GM15510 (cell line): ENCODE data around the gene EPS15.

ENCODE experiments used
- POLR2A ChIP-seq: IDR thresholded peaks from 3 replicates; pipeline ENCODE4 v1.6.1; 2011; ENCODE audit warnings: borderline replicate concordance; ENCODE audit not compliant: insufficient read length; ENCODE audit errors: extremely low read depth

Gene EPS15

DNA sequence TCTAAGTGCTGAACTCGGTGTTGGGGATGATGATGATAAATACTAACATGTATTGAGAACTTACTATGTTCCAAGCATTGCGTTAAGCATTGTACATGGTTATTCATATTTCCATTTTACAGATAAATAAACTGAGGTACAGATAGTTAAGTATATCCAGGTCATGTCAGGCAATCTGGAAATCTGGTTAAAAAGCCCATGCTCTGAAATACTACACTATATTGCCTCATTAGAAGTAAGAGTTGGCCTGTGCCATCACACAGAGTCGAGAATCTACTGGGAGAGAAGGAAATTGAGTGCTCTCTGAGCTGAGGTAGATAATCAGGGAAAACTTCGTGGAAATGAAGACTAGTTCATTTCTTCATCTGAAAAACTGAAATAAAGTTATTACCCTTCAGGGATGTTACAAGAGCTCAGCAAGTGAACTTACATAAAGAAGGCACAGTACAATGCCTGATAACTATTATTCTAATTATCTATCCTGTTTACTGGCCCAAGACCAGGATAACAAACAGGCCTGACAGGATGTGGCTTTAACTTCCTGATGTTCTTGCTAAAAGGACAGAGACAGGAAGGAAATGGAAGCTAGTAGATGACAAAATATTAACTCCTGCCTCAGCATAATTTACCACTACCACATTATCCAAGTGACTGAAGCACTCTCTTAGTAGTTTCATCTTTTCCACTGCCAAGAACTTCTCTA lies 85.6 kb downstream of the EPS15 start:
- TF ChIP-seq POLR2A: no peak

DNA sequence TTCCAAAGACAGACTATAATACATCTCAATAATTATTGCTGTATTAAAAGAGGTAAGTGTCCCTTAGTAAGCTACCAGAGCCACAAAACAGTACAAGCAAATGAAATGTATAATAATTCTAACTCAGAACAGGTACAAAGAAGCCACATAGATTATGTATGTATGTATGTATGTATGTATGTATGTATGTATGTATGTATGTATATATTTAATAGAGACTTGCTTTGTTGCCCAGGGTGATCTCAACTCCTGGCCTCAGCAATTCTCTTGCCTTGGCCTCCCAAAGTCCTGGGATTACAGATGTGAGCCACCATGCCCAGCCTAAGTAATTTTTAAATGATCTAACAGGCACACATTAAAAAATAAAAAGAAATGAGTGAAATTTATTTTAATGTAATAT lies 86.9 kb downstream of the EPS15 start:
- TF ChIP-seq POLR2A: no peak

DNA sequence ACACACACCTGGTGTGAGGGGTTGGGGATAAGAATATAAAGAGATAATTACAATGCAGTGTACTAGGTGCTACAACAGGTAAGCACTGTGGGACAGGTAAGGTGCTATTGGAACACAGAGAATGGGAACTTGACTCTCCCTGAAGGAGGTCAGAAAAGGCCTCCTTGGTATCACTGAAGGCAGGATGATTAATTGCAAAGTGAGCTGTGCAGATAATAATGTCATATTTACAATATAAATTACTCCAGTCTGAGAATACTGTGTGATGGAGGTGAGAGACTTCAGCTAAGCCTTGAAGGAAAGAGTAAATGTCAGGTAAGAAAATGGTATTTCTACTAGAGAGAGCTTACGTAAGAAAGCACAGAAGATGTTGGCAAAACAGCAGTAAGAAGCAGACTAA lies 91.6 kb downstream of the EPS15 start:
- no peak for TF ChIP-seq POLR2A

DNA sequence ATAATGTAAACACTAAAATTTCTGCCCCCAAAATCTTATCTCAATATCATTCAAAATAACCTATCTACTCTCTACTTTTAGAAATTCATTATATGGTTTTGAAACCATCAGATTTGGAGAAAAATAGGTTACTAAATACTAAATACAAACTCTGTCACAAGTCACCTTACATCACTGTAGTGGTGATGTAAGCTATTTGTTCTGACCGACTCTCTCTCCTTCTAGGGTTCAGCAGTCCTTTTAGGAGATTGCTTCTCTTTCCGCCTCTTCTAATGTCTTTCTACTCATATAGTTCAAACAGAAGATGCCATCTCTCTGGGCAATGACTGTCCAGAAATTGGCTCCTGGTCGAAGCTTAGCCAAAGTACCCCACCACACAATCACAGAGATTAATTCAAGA lies 93.1 kb downstream of the EPS15 start:
- no peak for TF ChIP-seq POLR2A

DNA sequence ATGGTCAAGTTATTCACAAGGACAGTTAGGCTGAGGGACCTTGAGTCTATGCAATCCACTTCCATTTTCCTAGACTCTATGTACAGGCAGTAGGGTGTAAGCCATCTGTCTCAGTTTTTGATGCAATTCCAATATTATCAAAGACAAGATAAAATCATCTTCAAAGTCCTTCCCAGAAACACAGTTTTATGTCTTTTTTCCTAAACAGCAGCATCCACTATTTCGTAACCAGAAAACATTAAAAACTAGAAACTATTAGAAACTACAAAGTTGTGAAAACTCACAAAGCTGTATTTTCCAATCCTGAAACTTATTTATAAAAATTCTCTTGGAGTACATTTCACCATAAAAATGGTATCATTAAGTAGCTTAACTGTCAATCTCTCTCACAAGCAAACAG lies 93.8 kb downstream of the EPS15 start:
- TF ChIP-seq POLR2A: no peak

DNA sequence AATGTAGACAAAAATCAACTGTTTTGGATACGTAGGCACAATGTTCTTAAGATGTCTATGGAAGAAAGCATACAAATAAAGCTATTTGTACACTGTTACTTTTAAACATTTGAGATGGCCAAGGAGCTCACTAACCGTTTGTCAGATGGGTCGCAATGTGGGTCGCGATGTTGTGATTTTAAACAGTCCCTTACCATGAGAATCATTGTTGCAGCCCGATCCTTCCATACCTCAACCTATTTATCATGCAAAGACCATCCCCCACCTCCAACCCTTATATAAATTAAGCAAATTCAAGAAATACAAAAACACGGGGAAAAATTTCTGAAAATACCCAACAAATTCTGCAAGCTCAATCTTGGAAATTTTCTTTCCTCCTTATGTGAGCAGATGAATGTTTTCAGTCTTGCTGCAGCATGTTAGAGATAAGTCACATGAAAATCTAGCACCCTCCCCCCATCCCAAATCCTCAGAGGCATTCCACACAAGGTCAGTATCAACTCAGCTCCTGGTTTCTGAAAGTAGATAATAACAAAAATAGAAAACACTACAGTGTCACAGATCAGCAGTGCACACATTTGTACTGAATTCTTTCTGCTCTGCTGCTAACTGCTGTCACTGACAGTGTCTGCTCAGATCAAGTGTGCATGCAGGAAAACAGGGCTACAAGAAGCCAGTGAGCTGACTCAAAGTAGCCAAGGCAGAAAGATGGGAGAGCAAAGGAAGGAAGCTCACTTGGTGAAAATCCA lies 95.8 kb downstream of the EPS15 start:
- no peak for TF ChIP-seq POLR2A

DNA sequence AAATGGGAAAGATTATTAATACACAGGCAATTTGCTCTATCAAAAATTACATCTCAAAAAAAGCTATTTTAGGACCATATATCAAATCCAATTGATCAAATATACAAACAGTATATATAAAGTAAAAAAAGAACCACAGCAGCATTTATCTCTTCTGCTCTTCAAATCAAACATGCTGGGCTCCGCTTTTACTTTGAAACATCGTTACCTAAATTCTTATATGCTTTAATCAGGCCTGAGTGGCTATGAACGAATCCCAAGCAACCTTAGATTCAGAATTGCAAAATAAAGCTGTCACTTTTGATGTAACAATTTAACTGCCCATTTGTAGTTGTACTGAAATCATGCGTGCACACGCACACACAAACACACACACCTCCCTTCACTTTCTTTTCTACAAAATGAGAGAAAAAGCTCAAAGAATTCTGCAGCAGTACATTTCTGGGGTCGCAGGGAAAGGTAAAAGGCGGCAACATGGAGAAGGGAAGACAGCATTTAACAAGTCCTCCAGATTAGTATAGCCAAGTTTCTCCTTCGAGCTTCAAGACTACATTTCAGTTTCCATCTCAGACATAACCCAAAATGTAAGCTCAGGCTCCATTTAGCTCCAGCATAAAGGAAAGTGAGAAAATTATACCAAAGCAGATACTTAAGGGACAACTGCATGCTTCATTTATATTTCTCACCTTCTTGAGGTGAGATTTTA lies 96.5 kb downstream of the EPS15 start:
- TF ChIP-seq POLR2A: no peak

DNA sequence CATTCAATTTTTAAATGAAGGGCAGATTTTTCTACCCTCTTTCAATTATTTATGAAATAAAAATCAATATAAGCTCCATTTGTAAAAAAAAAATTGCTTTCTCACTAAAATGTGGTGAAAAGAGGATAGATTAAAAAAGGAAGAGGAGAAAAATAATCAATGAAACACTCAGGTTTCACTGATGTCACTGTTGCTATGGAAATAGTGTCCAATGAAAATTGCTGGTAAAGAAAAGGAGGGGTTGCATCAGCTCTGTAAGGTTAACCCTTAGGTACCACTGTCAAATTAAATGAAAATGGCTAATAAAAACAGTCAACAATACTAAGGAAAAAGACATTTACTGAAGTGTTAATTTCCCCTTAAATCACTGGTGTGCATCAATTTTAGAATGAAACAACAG lies 97.1 kb downstream of the EPS15 start:
- no peak for TF ChIP-seq POLR2A

DNA sequence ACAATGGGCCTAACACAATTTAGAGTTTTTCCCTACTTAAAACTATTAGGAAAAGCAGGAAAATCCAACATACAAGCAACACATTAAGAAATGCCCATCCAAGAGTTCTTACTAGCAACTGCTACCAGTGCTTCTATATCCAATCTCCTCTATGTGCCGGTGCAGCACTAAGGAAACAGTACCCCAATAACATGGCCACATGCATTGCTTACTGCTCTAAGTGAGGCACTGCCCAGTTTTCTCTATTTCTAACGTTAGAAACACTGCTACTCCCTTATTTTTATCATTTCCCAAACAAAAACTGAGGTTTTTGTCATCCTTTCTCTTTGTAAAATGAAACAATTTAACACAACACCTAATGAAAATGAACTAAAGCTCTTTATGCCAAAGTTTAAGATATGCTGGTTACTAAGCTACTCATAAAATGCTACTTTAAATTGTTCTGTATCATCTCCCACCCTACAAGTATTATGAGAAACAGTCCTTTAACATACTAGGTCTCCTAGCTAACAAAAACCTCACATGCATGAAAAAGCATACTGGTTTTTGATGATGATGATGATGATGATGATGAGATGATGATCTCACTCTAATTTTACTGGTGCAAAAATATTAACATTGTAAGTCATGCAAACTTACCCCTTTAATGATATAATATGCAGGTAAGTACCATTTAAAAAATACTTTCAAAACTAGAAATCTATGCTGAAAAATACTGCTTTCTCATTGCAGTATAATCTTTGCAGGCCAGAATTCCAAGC lies 98.0 kb downstream of the EPS15 start:
- TF ChIP-seq POLR2A: no peak

DNA sequence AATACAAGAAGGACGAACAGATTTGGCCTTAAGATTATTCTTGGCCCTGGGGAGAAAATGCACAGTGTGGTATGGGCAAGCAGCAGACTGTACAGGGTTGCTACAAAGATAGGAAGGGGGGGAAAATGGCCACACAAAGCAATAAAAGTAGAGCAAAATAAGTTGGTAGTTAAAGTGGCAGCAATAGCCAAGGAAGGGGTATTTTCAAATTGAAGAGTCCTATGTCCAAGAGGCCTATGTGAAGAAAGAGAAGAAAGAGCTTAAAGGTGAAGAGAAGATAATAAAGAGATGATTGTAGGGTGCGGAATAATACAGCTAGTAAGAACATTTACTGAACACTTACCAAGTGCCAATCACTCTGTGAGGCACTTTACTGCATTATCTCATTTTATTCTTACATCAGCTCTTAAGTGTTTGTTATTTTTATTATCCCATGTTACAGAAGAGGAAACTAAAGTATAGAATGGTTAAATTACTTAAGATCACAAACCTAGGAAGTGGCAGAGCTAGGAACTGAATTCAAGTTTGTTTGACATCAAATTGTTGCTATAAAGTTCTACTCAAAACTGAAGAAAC lies 100.6 kb downstream of the EPS15 start:
- no peak for TF ChIP-seq POLR2A

DNA sequence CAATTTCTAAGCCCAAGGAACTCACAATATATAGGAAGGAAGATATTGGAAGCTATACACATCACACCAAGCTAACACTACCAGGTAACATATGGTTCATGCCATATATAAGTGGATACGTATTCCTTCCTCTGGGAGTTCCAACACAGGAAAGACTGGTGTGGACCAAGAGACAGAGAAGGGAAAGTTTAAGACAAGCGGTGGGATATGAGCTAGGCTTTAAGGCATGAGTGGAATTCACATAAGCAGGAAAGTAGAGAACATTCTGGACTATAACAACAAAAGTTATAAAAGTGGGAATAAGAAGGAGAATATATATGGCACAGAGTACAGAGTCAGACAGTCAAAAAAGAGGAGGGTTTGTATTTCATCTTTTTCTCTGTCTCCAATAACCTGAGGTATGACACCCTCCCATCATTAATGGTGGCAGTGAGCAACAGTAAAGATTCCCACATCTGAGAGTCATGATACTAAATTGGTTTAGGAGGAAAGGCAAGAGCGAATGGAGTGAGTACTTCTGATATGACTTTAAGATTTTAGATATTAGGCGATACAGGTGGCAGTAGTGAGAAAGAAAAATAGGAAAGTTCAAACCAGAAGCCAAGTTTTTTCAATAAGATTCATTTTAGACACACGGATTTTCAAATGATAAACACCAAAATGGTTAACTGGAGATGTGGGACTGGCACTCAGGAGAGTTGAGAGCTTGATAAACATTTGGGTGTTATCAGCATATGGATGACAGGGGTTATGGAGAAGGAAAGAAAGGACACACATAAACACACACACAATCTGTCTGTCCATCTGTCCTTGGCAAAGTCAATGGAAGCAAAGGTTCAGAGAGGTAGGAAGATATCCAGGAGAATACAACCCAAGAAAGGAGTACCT lies 101.3 kb downstream of the EPS15 start:
- no peak for TF ChIP-seq POLR2A

DNA sequence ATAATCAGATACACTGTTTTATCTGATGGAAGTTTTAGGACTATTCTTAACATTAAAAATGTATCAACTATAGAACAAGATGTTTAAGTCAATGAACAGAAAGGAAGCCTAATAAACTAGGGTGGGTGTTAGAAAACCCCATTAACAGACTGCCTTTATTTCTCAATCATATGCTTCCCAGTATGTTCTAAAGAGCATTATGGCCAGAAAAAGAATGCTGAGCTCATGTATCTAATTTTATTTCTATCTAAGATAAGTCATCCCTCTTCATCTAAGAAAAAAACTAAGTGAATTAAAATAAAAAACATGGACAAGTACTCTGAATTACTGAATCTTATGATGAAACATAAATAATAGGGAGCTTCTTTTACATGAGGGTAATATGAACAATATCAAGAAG lies 102.2 kb downstream of the EPS15 start:
- TF ChIP-seq POLR2A: no peak

DNA sequence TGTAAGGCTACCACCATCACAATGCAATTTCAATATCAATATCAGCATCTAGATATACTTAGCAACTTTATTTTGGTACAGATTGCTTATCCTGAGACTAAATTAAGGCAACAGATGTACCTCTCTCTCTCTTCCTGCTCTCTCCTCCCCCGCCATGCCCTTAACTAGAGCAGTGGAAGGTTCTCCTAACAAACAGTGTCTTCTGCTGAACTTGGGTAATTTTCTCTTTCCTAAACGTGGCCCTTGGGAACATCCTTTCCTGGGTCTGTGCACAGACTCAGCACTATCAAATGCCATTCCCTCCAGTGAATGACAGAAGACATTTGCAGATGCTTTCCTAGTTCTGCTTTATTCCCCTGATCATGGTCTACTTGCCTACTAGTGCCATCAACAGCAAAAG lies 103.1 kb downstream of the EPS15 start:
- TF ChIP-seq POLR2A: no peak

DNA sequence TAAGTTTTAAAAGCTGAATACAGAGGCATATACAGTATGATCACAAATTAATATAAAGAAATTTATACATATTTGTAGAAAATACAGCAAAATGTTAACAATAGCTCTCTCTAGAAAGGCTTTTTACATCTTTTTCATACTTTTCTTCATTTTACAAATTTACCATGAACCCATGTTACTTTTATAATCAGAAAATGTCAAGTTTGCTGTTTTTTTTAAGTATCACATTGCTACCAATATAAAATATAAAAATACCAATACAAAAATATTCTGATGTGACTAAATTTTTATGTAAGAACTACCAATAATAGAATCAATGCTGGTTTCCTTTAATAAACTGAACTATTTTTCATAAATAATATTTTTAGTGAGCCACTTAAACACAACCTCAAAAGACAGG lies 104.3 kb downstream of the EPS15 start:
- no peak for TF ChIP-seq POLR2A
